Airway epithelial cell (primary cell): Measurements from ENCODE around the gene TNNI2. TPM values are rescaled to one million over a fixed set of nuclear protein-coding genes. Genes with fewer than 3 reads are reported as not detected.

ENCODE experiments used
- total RNA-seq: library from RNA; depleted of rRNA; stranded (reverse); fragments of >200 nt; gene quantifications from 2 replicates; pipeline ENCODE4 v1.2.3, GENCODE V29; 2015

The TNNI2 gene
- total RNA-seq = 0.63 and 4.1 TPM in 2 replicates

DNA sequence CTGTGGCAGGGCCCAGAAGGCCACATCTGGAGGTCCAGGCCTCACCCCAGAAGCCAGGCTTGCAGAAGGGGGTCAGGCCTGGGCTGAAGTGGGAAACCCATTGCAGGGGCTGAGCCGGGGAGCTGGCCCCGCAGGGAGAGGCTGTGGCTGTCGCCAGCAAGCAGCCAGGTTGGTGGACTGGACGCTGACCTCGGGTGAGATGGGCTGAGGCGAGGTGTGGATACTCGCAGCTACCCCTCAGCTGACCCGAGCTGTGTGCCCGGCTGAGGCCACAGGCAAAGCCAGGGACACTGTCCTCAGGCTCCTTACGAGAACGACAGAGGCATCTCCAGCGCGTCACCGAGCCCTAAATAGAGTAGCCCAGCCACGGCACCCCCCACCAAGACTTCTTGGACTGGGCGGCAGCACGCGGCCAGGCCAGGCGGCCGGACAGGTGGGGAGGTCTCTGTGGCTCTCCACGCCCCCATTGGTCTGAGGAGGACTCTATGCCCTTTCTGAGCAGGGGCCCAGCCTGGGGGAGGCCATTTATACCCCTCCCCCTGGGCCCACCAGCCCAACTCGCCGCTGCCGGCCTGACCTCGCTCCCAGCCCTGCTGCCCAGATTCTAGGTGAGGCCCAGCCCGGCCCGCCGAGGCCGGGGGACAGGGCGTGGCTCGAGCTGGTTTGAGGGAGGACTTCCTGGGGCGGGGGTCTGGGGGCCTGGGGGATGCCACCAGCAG lies at the start of gene TNNI2:
TSS of gene TNNI2 (plus strand) at position 556 of the 719 bp plus-strand sequence. CDS start 716 bp downstream, outside the sequence.

DNA sequence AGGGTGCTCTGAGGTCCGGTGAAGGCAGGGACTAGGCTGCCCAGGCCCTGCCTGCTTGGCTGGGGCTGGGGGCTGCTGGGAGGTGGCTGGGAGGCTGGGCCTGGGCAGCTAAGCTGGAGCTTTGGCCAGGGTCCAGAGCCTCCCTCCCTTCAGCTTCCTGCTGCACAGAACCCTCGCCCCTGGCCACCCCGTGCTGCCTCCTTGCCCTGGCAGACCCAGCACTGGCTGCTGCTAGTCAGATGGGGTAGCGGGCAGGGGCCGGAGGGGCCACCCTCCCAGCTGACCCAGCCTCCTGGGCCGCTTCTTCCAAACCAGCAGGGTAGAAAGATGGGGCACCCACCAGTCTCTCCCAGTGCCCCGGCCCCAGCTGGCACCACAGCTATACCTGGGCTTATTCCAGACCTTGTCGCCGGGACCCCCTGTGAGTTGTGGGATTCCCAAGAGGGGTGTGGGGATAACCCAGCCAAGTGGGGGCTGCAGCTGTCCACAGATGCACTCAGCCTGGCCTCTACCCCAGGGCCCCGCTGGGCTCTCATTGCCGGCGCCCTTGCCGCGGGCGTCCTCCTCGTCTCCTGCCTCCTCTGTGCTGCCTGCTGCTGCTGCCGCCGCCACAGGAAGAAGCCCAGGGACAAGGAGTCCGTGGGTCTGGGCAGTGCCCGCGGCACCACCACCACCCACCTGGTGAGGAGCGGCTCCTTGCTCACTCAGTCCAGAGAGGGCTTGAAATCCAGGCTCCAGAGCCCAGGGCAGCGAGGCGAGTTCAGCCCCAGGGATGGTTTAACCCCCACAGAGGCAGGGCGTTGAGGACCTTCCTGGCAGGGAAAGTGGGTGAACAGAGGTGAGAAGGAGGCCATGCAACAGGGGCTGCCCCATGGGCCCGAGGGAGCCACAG lies 3.8 kb upstream of the TNNI2 start, which contains the start of gene SYT8:
TSS of gene SYT8 (plus strand) at position 212 of the 892 bp plus-strand sequence. CDS start at position 328, 116 bp downstream.

DNA sequence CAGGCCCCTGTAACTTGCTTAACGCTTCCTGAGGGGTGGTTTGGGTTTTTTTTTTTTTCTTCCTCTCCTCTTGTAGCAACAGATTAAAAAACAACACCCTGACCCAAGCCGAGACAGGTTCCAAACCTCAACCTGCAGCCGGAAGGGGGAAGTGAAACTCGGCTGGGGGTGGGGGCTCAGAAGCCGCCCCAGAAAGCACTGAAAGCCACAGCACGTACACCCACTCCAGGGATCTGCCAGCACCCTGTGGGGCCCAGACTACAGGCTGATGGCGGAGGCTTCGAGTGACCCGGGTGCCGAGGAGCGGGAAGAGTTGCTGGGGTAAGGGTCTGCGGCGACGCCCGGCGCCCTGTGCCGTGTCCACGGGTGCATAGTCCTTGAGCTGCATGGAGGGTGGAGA lies 14.1 kb downstream of the TNNI2 start, which contains the start of gene LSP1:
TSS of gene LSP1 (plus strand) at position 208 of the 400 bp plus-strand sequence. CDS start at position 269, 61 bp downstream.

Other genes starting within 250 kb of the TNNI2 start
- gene KRTAP5-2, start 240.7 kb upstream of the TNNI2 start, total RNA-seq = not detected in 2 replicates
- gene KRTAP5-3, start 230.5 kb upstream of the TNNI2 start, total RNA-seq = not detected in 2 replicates
- gene KRTAP5-4, start 216.8 kb upstream of the TNNI2 start, total RNA-seq = not detected in 2 replicates
- not detected in 2 replicates for gene KRTAP5-5, start 209.2 kb upstream of the TNNI2 start, total RNA-seq
- not detected in 2 replicates for gene KRTAP5-6, start 141.8 kb upstream of the TNNI2 start, total RNA-seq
- gene IFITM10, start 88.4 kb upstream of the TNNI2 start, total RNA-seq = 3.3 and 8.0 TPM in 2 replicates
- gene CTSD, start 75.1 kb upstream of the TNNI2 start, total RNA-seq = 566 and 764 TPM in 2 replicates
- 8.5 and 10.5 TPM in 2 replicates for gene SYT8, start 4.0 kb upstream of the TNNI2 start, total RNA-seq
- gene LSP1, start 14.1 kb downstream of the TNNI2 start, total RNA-seq = 0.23 and 1.1 TPM in 2 replicates
- not detected in 2 replicates for gene PRR33, start 52.9 kb downstream of the TNNI2 start, total RNA-seq
- 0.71 and 0.98 TPM in 2 replicates for gene TNNT3, start 80.7 kb downstream of the TNNI2 start, total RNA-seq
- gene MRPL23, start 108.4 kb downstream of the TNNI2 start, total RNA-seq = 275 and 285 TPM in 2 replicates
- 810 and 834 TPM in 2 replicates for gene H19, start 158.9 kb downstream of the TNNI2 start, total RNA-seq